Left ventricle myocardium inferior (tissue), 1 donor: ENCODE measurements around the gene MCCC2. TPM values are rescaled to one million over a fixed set of nuclear protein-coding genes. Genes with fewer than 3 reads are reported as not detected.

ENCODE experiments used
- DNase-seq: peaks from one replicate; pipeline ENCODE4 v3.0.0-alpha.2; 2020
- H3K27ac ChIP-seq: fragments of 200-600 bp; replicated peaks from 2 replicates; pipeline ENCODE4 v1.8.0; 2021
- H3K27me3 ChIP-seq: fragments of 200-600 bp; 2 replicates; pipeline ENCODE4 v1.8.0; 2021; ENCODE audit warnings: low read depth
- H3K36me3 ChIP-seq: fragments of 200-600 bp; 2 replicates; pipeline ENCODE4 v1.8.0; 2021
- H3K4me1 ChIP-seq: fragments of 200-600 bp; 2 replicates; pipeline ENCODE4 v1.8.0; 2021
- H3K4me3 ChIP-seq: fragments of 200-600 bp; 2 replicates; pipeline ENCODE4 v1.8.0; 2021; ENCODE audit warnings: mild to moderate bottlenecking, moderate library complexity
- H3K9me3 ChIP-seq: fragments of 200-600 bp; replicated peaks from 2 replicates; pipeline ENCODE4 v1.8.0; 2021
- intact Hi-C: fragments of 100-400 bp; cut with micrococcal nuclease; formaldehyde crosslinking; loops from one replicate; pipeline ENCODE4 v1.11.0; 2022
- total RNA-seq: library from RNA; stranded (reverse); fragmentation: NEBNext Ultra II Directional; extraction: Animal tissue kit (Norgen Biotek cat#: 25700); gene quantifications from one replicate; pipeline ENCODE4 v1.2.1, GENCODE V29; 2021
- TF ChIP-seq, protein P1 (sequence below): fragments of 200-600 bp; IDR thresholded peaks from 2 replicates; pipeline ENCODE4 v1.8.0; 2021; ENCODE audit warnings: antibody characterized with exemption, mild to moderate bottlenecking, borderline replicate concordance
- donor health status: DM: no; HTN: yes; CAD: no; lungs with severe emphysema.

The MCCC2 gene
- total RNA-seq, 1 donor from 2014 or later, result 154 TPM

DNA sequence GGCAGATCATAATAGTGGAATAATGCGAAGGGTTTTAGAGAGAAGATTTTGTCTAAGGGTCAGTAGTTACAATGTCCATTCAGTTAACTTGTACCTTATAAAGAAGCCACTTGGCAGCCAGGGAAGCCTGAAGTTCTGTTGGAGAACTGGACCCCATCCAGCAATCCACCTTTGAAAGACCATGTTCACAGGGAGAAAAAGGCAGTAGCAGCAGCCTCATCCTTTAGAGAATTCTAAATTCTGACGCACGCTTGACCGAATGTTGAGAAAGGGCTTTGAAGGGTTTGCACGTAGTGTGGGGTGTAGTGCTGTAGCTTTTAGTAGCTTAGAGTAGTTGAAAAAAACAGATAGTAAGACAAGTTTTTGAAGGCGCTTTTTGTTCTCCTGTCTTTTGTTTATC, 42.8 kb downstream of the MCCC2 start:
- intact Hi-C loops, result no loop called here
- Histone ChIP-seq H3K9me3 (peaks cover 3% of the 10 kb centered on the region), H3K4me3 (no peak overlapping the region), H3K4me1 (peaks cover 17% of the 10 kb centered on the region), H3K27me3 (no peaks in the 10 kb centered on the region), H3K27ac (peak overlapping the region; percentile 67), H3K36me3 (peaks cover 17% of the 10 kb centered on the region)
- no peak for DNase-seq
- TF ChIP-seq, protein P1, sequence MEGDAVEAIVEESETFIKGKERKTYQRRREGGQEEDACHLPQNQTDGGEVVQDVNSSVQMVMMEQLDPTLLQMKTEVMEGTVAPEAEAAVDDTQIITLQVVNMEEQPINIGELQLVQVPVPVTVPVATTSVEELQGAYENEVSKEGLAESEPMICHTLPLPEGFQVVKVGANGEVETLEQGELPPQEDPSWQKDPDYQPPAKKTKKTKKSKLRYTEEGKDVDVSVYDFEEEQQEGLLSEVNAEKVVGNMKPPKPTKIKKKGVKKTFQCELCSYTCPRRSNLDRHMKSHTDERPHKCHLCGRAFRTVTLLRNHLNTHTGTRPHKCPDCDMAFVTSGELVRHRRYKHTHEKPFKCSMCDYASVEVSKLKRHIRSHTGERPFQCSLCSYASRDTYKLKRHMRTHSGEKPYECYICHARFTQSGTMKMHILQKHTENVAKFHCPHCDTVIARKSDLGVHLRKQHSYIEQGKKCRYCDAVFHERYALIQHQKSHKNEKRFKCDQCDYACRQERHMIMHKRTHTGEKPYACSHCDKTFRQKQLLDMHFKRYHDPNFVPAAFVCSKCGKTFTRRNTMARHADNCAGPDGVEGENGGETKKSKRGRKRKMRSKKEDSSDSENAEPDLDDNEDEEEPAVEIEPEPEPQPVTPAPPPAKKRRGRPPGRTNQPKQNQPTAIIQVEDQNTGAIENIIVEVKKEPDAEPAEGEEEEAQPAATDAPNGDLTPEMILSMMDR, result no peak

DNA sequence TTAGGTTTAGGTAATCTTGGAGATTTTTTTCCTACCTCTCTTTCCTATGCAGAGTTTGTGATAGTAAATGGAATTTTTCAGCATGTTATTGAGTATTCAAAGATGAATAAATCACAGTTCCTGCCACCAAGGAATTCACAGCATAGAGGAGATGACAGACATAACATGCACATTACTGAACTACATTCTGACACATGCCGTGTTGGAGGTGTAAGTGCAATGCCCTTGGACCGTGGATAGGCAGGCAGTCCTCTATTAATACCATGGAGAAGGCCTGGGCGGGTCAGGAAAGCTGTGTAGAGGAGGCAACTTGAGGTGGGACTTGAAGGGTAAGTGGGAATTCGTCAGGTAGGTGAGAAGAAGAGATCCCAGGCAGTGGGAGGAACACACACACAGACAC, 43.9 kb downstream of the MCCC2 start:
- peaks cover 8% of the 10 kb centered on the region for H3K4me1 ChIP-seq
- H3K4me3 ChIP-seq, result no peak overlapping the region
- TF ChIP-seq, protein P1, result no peak
- peaks cover 3% of the 10 kb centered on the region for H3K9me3 ChIP-seq
- H3K27me3 ChIP-seq, result no peaks in the 10 kb centered on the region
- intact Hi-C loops, result no loop called here
- peak; percentile 39 for DNase-seq
- H3K36me3 ChIP-seq, result peaks cover 28% of the 10 kb centered on the region
- H3K27ac ChIP-seq, result peak overlapping the region; percentile 67

- intact Hi-C loops, result no loop called here
These were observed 45.0 kb downstream of the MCCC2 start for GRCh38 chr5:71632168-71632567.

DNA sequence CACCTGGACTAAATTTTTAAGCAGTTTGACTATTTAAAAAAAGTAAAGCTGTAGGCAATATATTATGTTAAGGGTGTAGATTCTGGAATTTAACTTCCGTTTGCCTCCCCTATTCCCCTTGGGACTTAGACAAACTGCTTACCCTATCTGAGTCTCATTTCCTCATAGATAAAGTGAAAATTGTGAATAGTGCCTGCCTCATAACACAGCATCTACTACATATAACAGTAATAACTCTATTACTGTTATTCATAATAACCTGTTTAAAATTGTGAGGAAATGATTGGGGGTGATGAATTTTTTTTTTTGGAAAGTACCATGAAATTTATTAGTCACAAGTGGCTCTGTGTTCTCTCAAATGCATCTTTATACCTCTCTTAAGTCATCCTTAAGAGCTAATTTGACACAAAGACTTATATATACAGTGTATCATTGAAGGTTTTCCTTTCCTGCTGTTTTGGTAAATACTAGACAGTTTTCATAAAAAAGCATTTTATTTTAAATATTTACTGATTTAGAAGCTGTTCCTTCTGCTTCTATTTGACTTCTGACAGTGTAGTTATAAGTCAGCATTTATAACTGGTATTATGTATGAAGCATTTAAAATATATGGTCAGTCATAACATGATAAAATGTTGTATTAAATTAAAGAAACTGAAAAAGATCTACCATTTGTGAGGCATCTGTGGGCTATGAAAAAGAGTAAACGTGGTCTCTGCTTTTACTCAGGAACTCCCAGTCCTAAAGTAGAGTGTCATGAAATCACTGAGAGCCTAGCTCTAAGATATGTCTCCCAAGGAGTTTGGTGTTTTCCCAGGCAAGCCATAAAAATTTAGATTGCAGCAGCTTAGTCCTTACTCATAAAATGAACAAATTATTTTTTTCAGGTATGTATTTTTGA, 46.4 kb downstream of the MCCC2 start:
- H3K9me3 ChIP-seq, result no peaks in the 10 kb centered on the region
- intact Hi-C loops, result no loop called here
- H3K36me3 ChIP-seq, result peaks cover 49% of the 10 kb centered on the region
- TF ChIP-seq, protein P1, result no peak
- peaks cover 8% of the 10 kb centered on the region for H3K4me1 ChIP-seq
- DNase-seq, result no peak
- H3K27me3 ChIP-seq, result no peaks in the 10 kb centered on the region
- H3K27ac ChIP-seq, result no peak overlapping the region
- H3K4me3 ChIP-seq, result no peak overlapping the region

More at GRCh38 chr5:71632168-71632567, 45.0 kb downstream of the MCCC2 start:
- H3K4me1 ChIP-seq, result peaks cover 8% of the 10 kb centered on the region
- H3K27me3 ChIP-seq, result no peaks in the 10 kb centered on the region
- H3K4me3 ChIP-seq, result no peak overlapping the region
- H3K9me3 ChIP-seq, result peaks cover under 1% of the 10 kb centered on the region
- no peak for DNase-seq
- H3K36me3 ChIP-seq, result peaks cover 36% of the 10 kb centered on the region
- H3K27ac ChIP-seq, result peak overlapping the region; percentile 67
- TF ChIP-seq, protein P1, result no peak

GRCh38 chr5:71637133-71637532, 50.0 kb downstream of the MCCC2 start:
- no peak overlapping the region for H3K27ac ChIP-seq
- H3K9me3 ChIP-seq, result no peaks in the 10 kb centered on the region
- peaks cover 72% of the 10 kb centered on the region for H3K36me3 ChIP-seq
- intact Hi-C loops, result no loop called here
- no peak for DNase-seq
- H3K27me3 ChIP-seq, result no peaks in the 10 kb centered on the region
- TF ChIP-seq, protein P1, result no peak
- H3K4me3 ChIP-seq, result no peak overlapping the region
- H3K4me1 ChIP-seq, result no peaks in the 10 kb centered on the region
